ENCODE data around the gene MCM7. TPM values are rescaled to one million over a fixed set of nuclear protein-coding genes. Genes with fewer than 3 reads are reported as not detected.

MCM7 gene
- total and polyA plus RNA-seq, 2 of the 13 experiments (the other 11 are each of a cell fraction or from before 2014, with no cell fraction given), result 84.5 to 214 TPM

GRCh38 chr7:100122067-100122466 lies 20.9 kb upstream of the MCM7 start (continued):
- TF ChIP-seq ZBTB49 (CRISPR knock-in tag; IDR thresholded peaks at IDR 0.05; ENCODE audit: borderline replicate concordance) (no peak), TERF1 (CRISPR knock-in tag; IDR thresholded peaks at IDR 0.05) (no peak), ZNF713 (CRISPR knock-in tag; IDR thresholded peaks at IDR 0.05) (no peak), CCDC6 (CRISPR knock-in tag; IDR thresholded peaks at IDR 0.05) (no peak), KIAA2018 (CRISPR knock-in tag; IDR thresholded peaks at IDR 0.05; ENCODE audit: borderline replicate concordance) (no peak), ZNF280D (CRISPR knock-in tag; IDR thresholded peaks at IDR 0.05) (no peak), ATF5 (CRISPR knock-in tag; IDR thresholded peaks at IDR 0.05; ENCODE audit: low read depth) (no peak), SP140L (CRISPR knock-in tag; IDR thresholded peaks at IDR 0.05; ENCODE audit: borderline replicate concordance) (no peak), PPARG (CRISPR knock-in tag; conservative IDR thresholded peaks at IDR 0.05) (no peak), KAT7 (CRISPR knock-in tag; IDR thresholded peaks at IDR 0.05; ENCODE audit: borderline replicate concordance) (no peak), ZNF841 (CRISPR knock-in tag; IDR thresholded peaks at IDR 0.05; ENCODE audit: borderline replicate concordance) (no peak), CAMTA2 (CRISPR knock-in tag; IDR thresholded peaks at IDR 0.05; ENCODE audit: borderline replicate concordance) (no peak), SMAD1 (CRISPR knock-in tag; IDR thresholded peaks at IDR 0.05; ENCODE audit: borderline replicate concordance, low read depth) (no peak), TRIM24 (CRISPR knock-in tag; IDR thresholded peaks at IDR 0.05) (no peak)

Measured in HepG2 (cell line).